ENCODE data around the gene GALNT18. TPM values are rescaled to one million over a fixed set of nuclear protein-coding genes. Genes with fewer than 3 reads are reported as not detected.

The GALNT18 gene
- total RNA-seq, 1 experiment from 2014 or later: 13.5 TPM

DNA sequence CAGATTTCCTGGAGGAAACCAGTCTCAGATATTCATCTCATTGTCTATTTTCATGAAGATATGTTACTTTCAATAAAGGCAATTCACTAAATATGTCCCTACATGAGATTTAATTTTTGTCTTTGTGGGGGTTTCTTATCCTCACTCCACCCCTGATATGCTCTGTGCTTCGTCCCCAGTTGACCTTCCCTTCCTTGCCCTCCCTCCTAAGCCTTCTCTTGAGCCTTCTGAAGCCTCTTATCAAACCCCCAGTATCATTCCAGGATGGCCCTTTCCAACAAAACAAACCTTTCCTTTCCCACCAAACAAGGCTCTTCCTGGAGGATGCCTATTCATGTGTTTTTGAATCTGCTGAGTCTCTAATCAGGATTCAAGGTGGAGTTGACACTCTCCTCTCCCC, 313.6 kb downstream of the GALNT18 start:
- in situ Hi-C loops (cut with HindIII; ENCODE audit: low pct_unique_long_range_greater_than_20kb, low sequenced_read_pairs): no loop called here
- no peak for DNase-seq (ENCODE audit: low read depth)

DNA sequence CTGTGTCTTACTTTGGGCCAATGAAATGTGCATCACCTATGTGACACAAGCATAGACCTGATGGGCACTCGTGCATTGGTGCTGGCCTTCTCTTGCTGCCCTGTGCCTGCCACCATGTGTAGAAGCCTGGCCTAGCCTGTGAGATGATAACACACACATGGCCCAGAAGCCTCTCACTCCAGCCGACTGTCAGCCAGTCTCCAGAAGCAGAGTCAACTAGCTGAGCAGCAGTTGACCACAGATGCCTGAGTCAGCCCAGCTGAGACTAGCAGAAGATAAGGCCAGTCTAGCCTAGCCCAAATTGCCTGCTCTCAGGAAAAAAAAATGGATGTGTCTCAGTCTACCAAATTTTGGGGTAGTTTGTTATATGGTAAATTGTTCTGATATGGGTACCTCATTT, 314.9 kb downstream of the GALNT18 start:
- DNase-seq (ENCODE audit: low read depth): no peak
- in situ Hi-C loops (cut with HindIII; ENCODE audit: low pct_unique_long_range_greater_than_20kb, low sequenced_read_pairs): no loop called here

DNA sequence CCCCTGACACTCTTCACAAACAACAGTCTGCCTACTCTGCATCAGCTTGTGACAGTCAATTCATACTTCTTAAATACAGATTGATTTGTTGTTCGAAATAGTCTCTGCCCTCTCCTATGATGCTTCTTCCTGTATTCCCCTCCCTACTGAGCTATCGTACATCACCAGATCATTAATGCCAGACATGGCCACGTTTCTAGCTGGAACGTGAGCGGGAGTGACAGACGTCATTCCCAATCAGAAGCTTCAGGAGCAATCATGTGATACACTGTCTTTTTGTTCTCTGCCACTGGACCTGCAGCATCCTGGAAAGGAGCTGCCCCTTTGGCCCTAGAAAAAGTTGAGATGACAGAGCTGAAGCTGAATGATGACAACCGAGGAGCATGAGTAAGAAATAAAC, 317.3 kb downstream of the GALNT18 start:
- in situ Hi-C loops (cut with HindIII; ENCODE audit: low pct_unique_long_range_greater_than_20kb, low sequenced_read_pairs): no loop called here
- no peak for DNase-seq (ENCODE audit: low read depth)

DNA sequence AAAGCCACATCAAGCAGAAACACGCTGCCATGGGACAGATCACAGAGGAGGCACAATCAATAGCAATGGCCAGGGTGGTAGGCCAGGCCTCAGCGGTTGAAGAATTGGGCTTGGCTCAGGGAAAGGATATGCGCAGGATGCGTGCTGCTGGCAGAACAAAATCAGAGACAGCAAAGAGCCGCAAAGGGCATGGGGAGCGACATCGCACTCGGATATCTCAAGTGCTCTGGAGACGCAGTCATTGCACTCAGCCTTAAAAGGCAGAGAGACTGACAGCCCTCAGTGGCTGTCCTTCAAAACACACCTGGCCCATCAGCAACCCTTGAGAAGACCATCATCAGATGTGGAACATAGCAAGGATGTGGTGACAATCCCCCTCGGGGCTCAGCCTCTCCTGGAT, 319.2 kb downstream of the GALNT18 start:
- in situ Hi-C loops (cut with HindIII; ENCODE audit: low pct_unique_long_range_greater_than_20kb, low sequenced_read_pairs): no loop called here
- DNase-seq (ENCODE audit: low read depth): no peak

DNA sequence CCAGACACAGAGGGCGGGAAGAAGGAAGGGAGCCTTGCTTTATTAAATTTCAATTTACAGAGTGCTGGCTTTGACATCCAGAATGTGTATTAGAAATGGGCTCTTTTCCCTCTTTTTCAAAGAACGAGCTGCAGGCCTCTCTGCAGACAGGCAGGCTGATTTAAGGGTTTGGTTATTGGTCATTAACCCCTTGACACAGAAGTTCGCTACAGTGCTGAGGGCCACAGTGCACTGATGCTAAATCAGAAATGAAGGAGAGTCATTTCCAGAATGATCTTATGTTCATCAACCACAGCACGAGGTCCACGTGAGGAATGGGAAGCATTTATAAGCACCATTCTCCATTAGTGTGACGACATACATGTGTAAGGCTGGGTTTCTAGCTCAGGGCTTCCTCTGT, 320.6 kb downstream of the GALNT18 start:
- no peak for DNase-seq (ENCODE audit: low read depth)
- in situ Hi-C loops (cut with HindIII; ENCODE audit: low pct_unique_long_range_greater_than_20kb, low sequenced_read_pairs): no loop called here

DNA sequence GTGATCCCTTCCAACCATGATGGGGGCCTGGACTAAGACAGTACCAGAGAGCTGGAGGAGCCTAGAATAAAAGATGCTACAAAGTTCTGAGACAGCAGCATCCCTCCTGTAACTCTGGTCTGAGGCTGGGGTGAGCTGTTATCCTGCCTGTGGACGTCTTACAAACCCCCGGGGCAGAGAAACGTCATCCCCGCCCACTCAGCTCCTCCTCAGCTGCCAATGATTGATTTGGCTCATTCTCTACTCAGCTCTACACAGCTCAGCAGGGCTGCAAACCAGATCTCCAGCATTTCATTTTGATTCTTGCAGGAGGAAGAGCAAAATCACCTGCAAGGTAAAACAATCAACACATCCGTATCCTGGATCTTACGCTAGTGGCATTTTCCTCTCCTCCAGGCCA, 324.2 kb downstream of the GALNT18 start:
- in situ Hi-C loops (cut with HindIII; ENCODE audit: low pct_unique_long_range_greater_than_20kb, low sequenced_read_pairs): no loop called here
- DNase-seq (ENCODE audit: low read depth): no peak

DNA sequence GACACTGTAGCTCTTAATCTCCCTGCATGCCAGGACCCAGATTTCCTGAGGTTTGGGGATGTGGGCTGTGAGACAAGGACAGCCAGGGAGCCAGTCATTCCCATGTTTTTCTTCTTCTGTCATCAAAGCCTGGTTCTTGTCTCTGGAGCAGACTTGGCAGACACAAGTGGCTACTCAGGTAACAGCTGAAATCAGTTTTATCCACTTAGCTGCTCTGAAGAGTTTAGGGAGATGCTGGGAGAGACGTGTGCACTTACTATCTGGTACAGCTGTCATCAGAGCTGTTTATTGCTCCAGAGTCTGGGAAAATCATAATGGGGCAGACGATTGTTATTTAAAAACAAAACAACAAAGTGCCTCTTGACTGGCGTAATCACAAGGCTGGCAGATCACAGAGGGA, 325.4 kb downstream of the GALNT18 start:
- in situ Hi-C loops (cut with HindIII; ENCODE audit: low pct_unique_long_range_greater_than_20kb, low sequenced_read_pairs): no loop called here

DNA sequence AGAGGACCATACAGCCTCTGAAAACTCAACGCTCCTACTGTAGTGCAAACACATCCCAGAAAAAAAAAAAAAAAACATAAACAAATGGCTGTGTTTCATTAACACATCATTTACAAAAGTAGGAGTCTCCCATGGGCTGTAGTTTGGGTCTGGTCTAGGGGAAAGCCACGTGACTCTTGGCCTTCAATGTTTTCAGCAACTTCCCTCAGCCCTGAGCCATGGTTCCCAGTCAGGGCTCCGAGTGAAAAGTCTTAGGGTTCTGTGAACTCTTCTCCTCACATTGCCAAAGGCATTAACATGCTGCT, 327.3 kb downstream of the GALNT18 start:
- DNase-seq (ENCODE audit: low read depth): no peak
- in situ Hi-C loops (cut with HindIII; ENCODE audit: low pct_unique_long_range_greater_than_20kb, low sequenced_read_pairs): no loop called here

More for the DNA sequence above, 325.4 kb downstream of the GALNT18 start:
- no peak for DNase-seq (ENCODE audit: low read depth)

DNA sequence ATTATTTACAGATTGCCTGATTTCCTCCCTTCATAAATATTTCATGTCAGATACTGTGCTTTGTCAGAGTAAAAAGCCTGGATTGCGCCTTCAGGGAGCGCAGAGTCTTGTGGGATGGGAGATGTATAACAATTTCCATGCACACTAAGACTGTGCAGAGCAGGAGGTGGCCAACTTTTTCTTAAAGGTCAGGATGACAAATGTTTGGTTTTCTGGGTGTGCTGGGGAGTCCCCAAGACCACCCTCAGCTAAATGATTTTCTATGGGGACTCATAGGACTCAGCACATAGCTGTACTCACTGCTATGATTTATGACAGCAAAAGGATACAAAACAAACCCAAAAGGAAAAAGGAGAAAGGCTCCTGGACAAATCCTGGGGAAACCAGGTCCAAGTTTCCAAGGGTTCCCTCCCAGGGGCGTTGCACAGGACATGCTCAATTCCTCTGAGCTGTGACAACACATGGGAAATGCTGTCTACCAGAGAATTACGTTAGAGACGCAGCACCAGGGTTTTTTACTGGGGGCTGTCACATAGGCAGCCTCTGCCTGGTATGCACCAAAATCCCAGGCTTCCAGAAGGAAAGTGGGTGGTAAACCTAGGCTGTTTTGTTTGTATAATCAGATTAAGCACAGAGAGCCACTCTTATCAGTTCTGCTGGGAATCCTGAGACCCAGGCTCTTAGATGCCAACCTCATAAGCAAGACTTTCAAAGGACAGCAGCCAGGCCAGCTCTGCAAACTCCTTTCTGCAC, 327.8 kb downstream of the GALNT18 start:
- in situ Hi-C loops (cut with HindIII; ENCODE audit: low pct_unique_long_range_greater_than_20kb, low sequenced_read_pairs): no loop called here
- DNase-seq (ENCODE audit: low read depth): no peak

DNA sequence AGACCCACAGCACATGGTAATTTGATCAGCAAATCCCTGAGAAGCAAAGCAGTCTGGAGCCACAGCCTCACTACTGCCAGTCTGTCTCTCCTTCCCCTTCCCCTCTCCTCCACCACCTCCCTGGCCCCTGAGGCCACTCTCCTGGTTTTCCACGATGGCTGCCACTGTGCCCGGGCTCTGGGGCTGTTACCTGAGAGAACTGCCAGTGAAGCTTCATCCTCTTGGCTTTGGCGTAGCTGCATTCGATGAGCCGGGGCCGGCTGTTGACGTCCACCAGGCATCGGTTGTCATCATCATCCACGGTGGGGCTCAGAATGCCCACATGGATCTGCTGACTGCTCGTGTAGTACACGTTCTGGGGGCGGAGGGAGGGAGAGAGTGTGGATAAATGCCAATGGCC, 329.0 kb downstream of the GALNT18 start:
- DNase-seq (ENCODE audit: low read depth): no peak
- in situ Hi-C loops (cut with HindIII; ENCODE audit: low pct_unique_long_range_greater_than_20kb, low sequenced_read_pairs): no loop called here

DNA sequence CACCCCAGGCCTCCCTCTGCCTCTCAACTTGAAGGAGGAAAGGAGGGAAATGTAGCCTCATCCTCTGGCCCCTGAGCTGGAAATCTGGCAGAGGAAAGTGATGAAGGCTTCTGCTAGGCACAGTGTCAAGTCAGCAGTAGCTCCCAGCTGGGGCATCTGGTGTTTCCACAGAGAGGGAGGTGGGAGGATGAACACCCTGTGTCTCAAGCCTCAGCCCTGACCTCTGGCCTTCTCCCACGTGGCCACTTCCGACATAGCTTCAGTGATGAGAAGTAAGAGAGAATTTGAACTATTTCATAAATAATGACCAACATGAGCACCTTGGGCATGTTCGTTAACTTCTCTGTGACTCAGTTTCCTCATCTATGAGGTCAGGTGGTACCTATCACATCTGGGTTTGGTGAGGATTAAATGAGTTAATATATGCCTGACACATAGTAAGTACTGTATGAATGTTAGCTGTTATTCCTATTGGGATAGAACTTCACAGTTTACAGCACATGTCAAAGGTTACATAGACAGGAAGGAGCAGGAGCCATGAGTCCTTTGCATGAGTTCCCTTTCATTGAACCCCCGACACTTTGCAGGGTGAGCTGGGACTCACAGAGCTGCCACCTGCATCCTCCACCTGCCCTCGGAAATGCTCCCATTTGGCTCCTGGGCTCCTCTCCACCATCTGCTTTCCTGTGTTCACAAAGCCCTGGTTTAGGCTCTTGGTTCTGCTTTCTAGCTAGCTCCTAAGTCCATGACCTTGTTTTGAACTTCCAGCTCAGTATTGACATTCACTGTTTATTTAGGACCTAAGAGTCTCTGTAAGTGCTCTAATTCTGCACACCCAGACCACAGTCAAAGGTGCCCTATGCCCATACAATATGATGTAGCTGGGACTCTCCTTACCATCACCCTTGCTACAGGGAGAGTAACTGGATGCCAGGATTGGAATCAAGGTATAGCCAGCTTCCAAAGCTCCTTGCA, 330.5 kb downstream of the GALNT18 start:
- DNase-seq (ENCODE audit: low read depth): no peak
- in situ Hi-C loops (cut with HindIII; ENCODE audit: low pct_unique_long_range_greater_than_20kb, low sequenced_read_pairs): no loop called here

DNA sequence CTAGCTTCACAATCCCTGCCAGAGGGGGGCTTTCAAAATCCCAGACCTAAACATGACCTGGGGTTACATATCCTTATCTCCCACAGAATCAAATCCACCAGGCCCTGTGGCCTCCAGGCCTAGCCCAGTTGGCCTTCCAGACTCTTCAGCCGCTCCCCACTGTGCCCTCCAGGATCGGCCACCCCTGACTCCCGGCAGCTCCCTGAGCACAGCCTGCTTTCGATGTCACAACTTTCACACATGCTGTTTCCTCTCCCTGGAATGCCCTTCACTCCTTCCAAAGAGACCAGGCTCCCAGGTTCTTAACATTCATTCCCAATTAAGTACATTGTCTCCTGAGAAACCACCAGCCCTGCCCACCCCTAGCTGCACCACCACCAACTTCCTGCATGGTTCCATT, 331.5 kb downstream of the GALNT18 start:
- in situ Hi-C loops (cut with HindIII; ENCODE audit: low pct_unique_long_range_greater_than_20kb, low sequenced_read_pairs): no loop called here
- no peak for DNase-seq (ENCODE audit: low read depth)

DNA sequence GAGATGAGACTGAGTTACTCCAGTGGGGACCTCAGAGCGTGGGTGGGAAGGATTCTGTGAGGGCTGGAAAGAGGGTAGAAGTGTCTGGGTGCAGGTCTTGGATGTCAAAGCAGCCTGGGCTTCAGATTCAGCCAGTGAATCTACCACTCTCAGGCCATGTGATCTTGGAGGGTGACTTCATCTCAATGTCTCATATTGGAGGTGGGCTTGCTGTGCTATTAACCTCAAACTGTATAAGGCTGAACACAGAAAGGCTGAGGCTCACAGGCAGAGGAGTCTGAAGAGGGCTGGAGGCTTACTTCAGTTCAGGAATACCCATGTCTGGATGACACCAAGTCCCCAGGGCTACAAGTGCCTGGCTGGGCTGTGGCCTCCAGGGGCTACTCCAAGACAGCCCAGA, 332.1 kb downstream of the GALNT18 start:
- no peak for DNase-seq (ENCODE audit: low read depth)
- in situ Hi-C loops (cut with HindIII; ENCODE audit: low pct_unique_long_range_greater_than_20kb, low sequenced_read_pairs): no loop called here

DNA sequence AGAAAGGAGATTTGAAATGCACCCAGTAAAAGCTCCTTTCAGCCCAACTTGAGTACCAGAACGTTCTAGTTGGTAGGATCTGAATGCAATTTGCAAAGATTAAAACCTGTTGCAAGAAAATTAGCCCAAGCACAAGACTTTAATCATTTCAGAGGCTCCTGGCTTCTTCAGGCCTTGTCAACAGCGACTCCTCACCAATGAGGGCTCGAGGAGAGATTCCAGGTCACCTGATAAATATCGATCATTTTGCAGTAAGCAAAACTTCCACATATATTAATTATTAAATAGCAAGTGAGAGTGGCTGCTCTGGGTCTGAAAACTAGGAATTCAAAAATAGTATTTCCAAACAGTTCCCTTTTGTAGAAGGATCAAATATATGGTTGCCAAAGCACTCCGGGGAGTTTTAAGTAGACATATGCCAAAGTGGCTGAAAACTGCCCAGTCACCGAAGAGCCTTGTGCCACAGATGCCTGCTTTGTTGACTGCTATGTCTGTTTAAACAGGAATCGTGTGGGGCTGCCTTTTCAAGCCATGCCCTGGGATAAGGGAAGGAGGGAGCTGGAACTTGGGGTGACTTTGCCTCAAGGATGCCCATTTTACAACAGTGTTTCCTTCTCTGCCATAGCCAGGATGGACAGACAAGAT, 332.7 kb downstream of the GALNT18 start:
- DNase-seq (ENCODE audit: low read depth): no peak
- in situ Hi-C loops (cut with HindIII; ENCODE audit: low pct_unique_long_range_greater_than_20kb, low sequenced_read_pairs): no loop called here

DNA sequence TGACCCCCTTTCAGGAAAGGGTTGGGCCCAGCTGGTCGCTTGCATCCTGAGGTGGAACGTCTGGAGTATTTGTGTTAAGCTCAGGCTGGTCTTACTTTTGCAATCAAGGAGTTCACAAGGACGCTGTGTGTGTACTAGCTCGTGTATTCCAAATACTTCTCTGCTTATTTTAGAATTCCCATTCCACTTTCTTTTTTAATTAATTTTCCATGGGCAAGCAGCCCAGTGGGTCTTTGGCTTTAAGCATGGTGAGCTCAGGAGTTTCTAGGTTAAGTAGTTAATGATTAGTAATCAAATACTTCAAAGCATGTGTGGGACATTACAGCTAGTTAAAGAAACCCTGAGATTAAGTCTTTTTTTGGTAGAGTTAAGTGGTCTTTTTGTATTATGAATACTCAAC, 337.3 kb downstream of the GALNT18 start:
- DNase-seq (ENCODE audit: low read depth): no peak
- in situ Hi-C loops (cut with HindIII; ENCODE audit: low pct_unique_long_range_greater_than_20kb, low sequenced_read_pairs): no loop called here

DNA sequence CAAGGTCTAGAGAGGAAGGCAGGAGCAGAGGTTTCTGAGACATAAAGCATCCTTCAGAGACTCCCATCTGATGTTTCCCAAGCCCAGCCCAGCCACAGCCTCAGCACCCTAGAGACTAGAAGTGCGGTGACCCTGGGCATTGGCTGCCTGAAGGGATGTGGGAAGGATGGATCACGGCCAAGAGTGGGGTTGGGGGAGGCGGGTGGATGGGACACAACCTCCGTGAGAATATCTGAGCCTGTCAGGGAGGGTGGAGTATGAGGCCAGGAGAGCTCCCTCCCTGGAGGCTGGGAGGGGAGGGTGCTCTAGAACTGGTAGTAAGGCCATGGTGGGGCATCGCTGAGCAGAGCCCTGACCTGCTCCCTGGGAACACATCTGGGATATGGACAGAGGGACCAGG, 340.2 kb downstream of the GALNT18 start:
- in situ Hi-C loops (cut with HindIII; ENCODE audit: low pct_unique_long_range_greater_than_20kb, low sequenced_read_pairs): no loop called here
- no peak for DNase-seq (ENCODE audit: low read depth)

DNA sequence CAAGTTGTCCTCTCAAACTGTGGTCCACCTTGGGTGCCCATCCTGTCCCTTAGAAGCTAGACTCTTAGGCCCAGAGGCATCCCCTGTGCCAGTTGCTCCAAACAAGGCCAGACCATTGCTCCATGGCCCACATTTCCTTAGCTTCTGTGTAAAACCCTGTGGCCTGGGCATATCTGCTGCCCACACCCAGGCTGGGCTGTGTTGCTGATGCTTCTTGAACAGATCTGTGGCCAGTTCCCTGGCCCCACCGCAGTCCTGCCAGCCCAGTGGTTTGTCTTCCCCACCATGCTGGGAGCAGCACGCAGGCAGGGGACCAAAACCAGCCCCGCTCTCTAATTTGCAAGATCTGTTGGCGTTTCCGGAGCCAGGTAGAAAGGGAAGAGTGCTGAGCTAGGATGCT, 341.0 kb downstream of the GALNT18 start:
- in situ Hi-C loops (cut with HindIII; ENCODE audit: low pct_unique_long_range_greater_than_20kb, low sequenced_read_pairs): no loop called here
- DNase-seq (ENCODE audit: low read depth): no peak

DNA sequence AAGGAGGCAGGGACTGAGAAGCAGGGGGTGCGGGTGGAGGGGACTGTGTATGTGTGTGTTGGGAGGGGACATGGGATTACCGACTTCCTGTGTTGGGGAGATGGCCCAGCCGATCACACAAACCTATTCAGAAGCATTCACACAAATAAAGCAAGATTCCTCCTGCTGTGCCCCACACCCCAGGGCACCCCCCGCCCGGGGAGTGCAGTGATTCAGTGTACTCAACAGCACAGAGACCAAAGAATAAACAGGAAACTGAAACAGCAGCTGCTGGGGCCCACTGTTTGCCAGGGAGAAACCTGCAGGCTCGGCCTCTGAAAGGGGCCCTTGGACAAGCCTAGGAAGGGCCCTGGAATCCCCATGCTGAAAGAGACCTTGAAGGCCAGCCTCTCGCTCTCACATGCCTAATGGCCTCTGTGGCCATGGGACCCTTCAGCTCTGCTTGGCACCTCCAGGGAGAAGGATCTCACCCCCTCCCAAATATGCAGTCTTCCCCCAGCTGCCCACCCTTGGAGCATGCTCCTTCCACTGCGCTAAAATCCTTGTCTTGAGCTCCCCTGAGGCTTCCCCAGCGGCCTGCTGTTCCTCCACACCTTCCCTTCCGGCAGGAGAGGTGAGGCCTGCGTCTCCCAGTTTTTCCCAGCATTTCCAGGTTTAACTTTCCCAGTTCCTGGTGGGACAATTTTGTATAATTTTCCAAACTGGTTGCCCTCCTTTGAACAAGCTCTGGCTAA, 341.7 kb downstream of the GALNT18 start:
- DNase-seq (ENCODE audit: low read depth): no peak
- in situ Hi-C loops (cut with HindIII; ENCODE audit: low pct_unique_long_range_greater_than_20kb, low sequenced_read_pairs): no loop called here

DNA sequence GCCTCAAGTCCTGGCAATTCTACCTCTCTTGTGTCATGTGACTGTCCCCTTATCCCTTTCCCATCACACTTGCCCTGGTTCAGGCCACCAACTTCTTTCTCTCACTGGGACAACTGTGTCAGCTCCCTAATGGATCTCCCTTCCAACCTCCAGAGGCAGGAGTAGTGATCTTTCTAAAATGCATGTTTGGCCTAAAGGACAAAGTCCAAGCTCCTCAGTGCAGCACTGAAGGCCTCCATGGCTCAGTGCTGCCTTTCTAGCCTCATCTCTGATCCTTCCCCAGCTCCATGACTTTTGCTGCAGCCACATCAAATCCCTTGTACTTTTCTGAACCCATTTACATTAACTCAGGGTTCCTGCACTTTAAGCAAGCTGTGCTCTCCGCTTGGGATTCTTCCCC, 349.6 kb downstream of the GALNT18 start:
- in situ Hi-C loops (cut with HindIII; ENCODE audit: low pct_unique_long_range_greater_than_20kb, low sequenced_read_pairs): no loop called here
- no peak for DNase-seq (ENCODE audit: low read depth)

All from Caki2 (cell line).